T-helper 9 cell (primary cell): Measurements from ENCODE around the gene SLC35E1.
"Not testable (repeated sequence)": the region's sequence is repeated elsewhere in the genome, so short reads cannot be mapped to it uniquely, and the experiment has no call there.

Experiments
- DNase-seq: peaks from one replicate; pipeline ENCODE4 v3.0.0-alpha.2; 2020

Gene SLC35E1

GRCh38 chr19:16543734-16544133 lies 28.5 kb downstream of the SLC35E1 start:
- DNase-seq = not testable (repeated sequence)

DNA sequence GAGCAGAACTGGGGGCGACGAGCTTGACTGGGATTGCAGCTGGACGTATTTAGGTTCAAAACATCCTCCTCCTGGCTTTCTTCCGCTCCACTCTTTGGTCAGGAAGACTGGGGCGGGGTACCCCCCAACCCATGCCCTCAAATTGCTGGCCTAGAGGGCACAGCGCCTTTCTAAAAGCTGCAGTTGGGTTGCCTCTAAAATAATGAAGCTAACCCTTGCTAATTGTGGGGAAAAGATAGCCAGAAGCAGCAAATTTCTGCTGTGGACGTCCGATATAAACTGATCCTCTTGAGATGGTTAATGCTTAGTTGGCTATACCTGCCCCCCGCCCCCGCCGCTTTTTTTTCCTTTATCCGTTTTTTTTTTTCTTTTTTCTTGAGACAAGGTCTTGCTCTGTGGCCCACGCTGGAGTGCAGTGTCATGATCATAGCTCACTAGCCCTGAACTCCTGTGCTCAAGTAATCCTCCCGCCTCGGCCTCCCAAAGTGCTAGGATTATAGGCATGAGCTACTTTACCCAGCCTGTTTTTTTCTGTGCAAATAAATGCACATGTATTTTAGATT lies 29.2 kb downstream of the SLC35E1 start:
- no peak for DNase-seq

DNA sequence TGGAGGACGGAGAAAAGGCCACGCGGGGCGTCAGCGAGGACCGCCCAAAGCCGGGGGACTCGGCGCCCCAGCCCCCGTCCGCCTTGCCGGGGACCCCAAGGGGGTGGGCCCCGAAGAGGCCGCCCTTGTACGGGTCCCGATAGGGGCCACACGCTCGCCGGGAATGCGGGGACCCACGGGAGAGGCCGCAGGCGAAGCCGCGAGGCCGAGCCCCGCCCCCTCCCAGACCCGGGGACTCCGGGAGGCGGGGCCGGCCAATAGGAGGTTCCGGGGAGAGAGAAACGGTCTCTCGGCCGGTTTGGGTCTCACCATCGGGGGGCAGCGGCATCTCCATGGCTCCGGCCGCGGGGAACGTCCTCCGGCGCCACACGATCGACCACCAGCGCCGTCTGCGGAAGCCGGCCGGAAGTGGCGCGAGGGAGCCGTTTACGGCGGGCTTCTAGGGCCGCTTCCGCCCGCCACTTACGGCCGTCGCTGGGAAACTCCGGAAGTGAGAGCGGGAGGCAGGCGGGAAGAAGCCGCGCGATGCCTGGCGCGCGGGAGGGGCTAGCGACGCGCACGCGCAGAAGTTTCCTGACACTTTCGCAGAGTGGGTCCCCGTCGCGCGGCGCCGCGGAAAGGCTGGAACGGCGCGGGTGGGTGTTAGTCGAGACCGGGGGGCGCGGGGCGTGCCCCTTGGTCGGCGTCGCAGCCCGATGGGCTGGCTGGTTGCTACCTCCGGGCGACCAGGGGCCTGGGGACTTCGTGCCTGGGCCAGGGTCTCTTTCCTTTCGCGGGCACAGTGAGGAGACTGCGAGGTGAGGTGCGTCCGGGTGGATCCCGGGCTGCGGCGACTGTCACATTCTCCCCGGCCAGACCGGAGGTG lies 29.9 kb downstream of the SLC35E1 start, which contains the start of gene CHERP:
Gene CHERP (minus strand): TSS at position 393 of the 865 bp plus-strand sequence. CDS start 59 bp downstream, at position 334.
- DNase-seq = peak; percentile 94

- no peak for DNase-seq
Observed at GRCh38 chr19:16541526-16542044, 30.6 kb downstream of the SLC35E1 start.

DNA sequence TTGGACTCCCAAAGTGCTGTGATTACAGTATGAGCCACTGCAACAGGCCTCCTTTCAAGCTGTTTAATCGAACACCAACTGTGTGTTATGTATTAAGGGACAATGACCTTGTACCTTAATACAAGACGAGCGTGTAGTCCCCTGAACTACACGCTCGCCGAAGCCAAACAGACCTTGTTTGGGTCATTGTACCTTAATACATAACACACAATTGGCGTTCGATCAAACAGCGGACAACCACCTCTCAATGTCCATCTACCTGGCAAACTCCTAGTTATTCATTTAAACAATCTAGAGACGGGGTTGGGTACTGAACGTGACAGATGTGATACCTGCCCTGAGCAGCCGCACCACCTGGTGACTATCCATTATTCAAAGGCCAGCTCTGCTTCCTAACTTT lies 31.3 kb downstream of the SLC35E1 start:
- no peak for DNase-seq

- DNase-seq = no peak
Observed at GRCh38 chr19:16537111-16537510, 35.1 kb downstream of the SLC35E1 start.

GRCh38 chr19:16536130-16536529 lies 36.1 kb downstream of the SLC35E1 start:
- DNase-seq = no peak

GRCh38 chr19:16535381-16535780 lies 36.8 kb downstream of the SLC35E1 start:
- DNase-seq = no peak

DNA sequence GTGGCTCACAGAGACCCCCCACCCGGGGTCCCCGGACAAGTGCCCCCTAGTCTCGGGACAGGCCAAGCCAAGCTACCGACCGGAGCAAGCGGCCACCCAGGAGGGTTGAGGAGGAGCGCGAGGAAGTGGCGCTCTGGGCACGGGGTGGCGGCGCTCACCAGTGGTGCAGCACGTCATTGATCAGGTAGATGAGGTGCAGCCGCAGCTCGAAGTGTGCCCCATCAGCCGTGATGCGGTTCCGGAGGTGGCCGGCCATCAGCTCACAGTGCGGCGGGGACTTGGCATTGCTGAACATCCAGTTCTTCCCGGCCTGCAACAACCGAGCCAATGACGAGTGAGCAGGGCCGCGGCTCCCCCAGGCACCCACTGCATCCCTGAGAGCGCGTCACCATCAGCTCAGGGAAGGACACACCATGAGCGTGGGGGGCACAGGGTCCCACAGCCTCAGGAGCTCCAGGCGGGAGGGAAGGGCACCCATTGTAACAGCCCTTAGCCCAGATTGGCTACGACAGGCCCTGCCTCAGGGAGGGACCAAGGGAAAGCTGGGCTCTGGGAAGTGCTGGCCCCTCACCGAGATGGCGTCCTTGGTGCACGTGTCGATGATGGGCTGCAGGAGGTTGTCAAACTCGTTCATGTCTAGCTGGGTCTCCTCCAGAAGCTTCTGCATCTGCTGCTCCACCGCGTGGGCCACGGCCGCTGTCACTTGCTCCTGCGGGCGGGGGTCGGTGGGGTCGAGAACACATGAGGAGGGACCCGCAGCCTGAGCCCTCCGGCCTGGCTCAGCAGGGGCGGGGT lies 39.6 kb downstream of the SLC35E1 start:
- DNase-seq = no peak

GRCh38 chr19:16531380-16531669 lies 40.9 kb downstream of the SLC35E1 start:
- no peak for DNase-seq

DNA sequence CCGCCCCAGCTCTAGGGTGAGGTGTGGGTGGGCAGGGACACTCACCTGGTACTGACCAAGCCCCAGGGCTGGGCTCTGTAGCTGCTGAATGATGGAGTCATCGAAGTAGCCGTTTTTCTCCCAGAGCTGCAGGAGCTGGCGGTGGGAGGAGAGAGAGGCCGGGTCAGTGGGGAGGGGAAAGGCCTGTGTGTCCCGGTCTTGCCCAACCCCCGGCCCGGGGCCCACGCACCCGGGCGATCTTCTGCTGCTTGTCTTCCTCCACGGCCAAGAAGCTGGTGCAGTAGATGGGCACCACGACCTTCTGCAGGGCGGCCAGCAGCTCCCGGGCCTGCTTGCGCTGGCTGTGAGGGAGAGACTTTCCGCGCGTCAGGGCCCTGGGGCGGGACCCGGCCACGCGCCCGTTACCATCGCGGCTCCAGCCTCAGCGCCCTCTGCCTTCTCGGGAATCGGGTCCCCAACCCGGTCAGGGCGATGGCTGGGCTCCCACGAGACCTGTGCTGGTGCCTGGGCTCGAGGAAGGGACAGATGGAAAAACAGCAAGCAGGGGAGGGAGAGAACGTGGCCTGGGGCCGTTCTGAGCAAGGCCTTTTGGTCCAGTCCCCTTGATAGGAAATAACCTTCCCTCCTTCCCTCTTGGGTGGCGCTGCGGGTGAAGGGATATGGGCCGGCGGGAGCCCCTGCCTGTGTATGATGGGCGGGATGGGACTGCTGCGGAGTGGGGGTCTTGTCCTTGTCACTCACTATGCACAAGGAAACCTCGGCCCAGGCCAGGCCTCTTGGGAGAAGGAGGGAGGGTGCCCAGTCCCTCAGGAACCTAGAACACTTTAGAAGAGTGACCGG lies 41.5 kb downstream of the SLC35E1 start:
- DNase-seq = no peak

- DNase-seq = no peak
Observed at GRCh38 chr19:16529466-16530144, 42.6 kb downstream of the SLC35E1 start.

- peak; percentile 30 for DNase-seq
Observed at GRCh38 chr19:16527971-16528521, 44.2 kb downstream of the SLC35E1 start.

GRCh38 chr19:16527334-16527935 lies 44.8 kb downstream of the SLC35E1 start:
- no peak for DNase-seq

DNA sequence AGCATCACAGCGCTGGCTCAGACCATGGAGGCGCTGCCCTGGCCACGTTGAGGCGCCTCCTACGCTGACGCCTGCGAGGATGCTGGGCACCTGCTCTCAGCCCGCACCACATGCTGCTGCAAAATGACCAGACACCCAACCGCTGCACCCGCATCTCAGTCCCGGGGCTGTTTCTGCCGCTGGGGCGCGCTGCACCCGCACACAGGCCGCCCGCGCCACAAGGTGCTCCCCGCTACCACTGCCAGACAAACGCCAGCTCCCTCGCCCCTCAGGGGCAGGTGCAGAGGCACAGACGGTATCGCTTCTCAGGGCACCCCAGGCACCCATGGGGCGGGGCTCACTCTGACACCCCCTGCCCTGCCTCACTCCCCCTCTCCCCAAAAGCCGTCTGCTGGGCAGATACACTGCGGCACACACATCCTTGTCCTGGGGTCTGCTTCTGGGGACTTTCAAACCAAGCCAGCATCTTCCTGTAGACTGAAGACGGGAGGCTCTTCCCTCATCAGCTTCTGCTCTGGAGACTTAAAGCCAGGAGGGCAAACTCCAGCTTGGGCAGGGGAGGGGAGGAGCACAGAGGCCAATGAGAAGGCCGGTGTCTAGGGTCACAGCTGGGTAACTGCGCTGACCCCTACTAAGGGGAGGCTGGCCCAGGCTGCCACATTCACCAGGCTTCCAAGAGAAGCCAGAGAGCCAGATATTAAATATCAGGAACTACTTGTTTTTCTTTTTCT lies 46.3 kb downstream of the SLC35E1 start:
- no peak for DNase-seq

GRCh38 chr19:16524991-16525734 lies 47.1 kb downstream of the SLC35E1 start:
- no peak for DNase-seq

- no peak for DNase-seq
Observed at GRCh38 chr19:16522559-16523377, 49.4 kb downstream of the SLC35E1 start.

DNA sequence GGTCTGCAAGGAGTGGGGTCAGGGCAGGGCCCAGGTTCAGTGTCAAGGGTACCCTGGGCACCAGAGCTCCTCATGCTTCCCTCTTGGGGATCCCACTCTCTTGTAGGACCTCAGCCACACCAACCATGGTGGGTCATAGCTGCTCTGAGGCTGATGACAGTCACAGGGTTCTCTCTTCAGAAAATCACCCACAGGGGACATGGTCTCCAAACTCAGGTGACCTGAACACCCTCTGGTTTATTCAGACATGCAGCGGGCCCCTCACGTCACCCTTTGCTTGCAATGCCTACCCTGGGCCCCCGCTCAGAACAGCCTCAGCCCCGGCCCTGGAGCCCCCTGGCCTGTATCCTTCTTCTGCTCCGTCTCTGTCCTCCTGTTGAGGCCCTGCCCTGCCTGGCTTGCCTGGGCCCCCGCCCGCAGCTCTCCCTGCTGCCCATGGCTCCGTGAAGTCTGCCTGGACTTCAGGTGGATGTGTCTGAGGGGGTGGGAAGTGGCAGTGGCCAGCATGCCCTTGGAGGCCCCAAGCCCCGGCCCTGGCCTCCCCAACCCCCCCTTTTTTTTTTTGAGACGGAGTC lies 50.4 kb downstream of the SLC35E1 start:
- no peak for DNase-seq
